ENCODE data around the gene HS2ST1. TPM values are rescaled to one million over a fixed set of nuclear protein-coding genes. Genes with fewer than 3 reads are reported as not detected.

HS2ST1 gene
- polyA plus RNA-seq, 2 of the 4 experiments (the other 2 are of a cell fraction): 15.7 to 26.7 TPM

GRCh38 chr1:87140831-87141540 is 226.6 kb downstream of the HS2ST1 start:
- no peak for ATAC-seq
- no peak overlapping the region for H3K27ac ChIP-seq
- WGBS (ENCODE audit: missing lambda C conversion rate): 73% methylated on average over 2 of the region's 2 CpGs
- H3K4me1 ChIP-seq: no peaks in the 10 kb centered on the region
- TF ChIP-seq HES2 (IDR thresholded peaks at IDR 0.05) (no peak), FOSL2 (IDR thresholded peaks at IDR 0.05) (no peak), FOSL2 (CRISPR knock-in tag; IDR thresholded peaks at IDR 0.05) (no peak), MYC (IDR thresholded peaks at IDR 0.05; ENCODE audit: borderline replicate concordance, low read length) (no peak), PBX3 (IDR thresholded peaks at IDR 0.05) (no peak), MAZ (IDR thresholded peaks at IDR 0.05; ENCODE audit: borderline replicate concordance, low read depth, low read length) (no peak)
- no peaks in the 10 kb centered on the region for H3K9me3 ChIP-seq
- no peak for FAIRE-seq
- CTCF ChIA-PET: interaction anchor here (0.6 kb wide), 1 partner anchor 151 kb away, joined by 3 read pairs; no protein-coding TSS in a partner anchor
- no peak overlapping the region for H3K4me2 ChIP-seq
- POLR2A ChIA-PET: no interaction called here
- peak in 1 of 2 experiments; percentile 12 for DNase-seq (ENCODE audit: low read depth in 1 of 2, low spot score in 1 of 2)
- no peak overlapping the region for H3K4me3 ChIP-seq

GRCh38 chr1:87141556-87141955 is 227.1 kb downstream of the HS2ST1 start:
- Histone ChIP-seq H3K4me1 (no peaks in the 10 kb centered on the region), H3K9me3 (no peaks in the 10 kb centered on the region), H3K4me2 (no peak overlapping the region), H3K4me3 (no peak overlapping the region), H3K27ac (no peak overlapping the region)
- DNase-seq (ENCODE audit: low read depth in 1 of 2, low spot score in 1 of 2) (no peak), FAIRE-seq (no peak), ATAC-seq (no peak)
- ChIA-PET CTCF (interaction anchor here (0.6 kb wide), 1 partner anchor 151 kb away, joined by 3 read pairs; no protein-coding TSS in a partner anchor), POLR2A (no interaction called here)
- no peak for TF ChIP-seq MAZ (IDR thresholded peaks at IDR 0.05; ENCODE audit: borderline replicate concordance, low read depth, low read length)
- TF ChIP-seq ZSCAN20 (CRISPR knock-in tag; IDR thresholded peaks at IDR 0.05): no peak
- TF ChIP-seq RCOR1 (IDR thresholded peaks at IDR 0.05; ENCODE audit: low read depth, low read length): no peak
- no peak for TF ChIP-seq POLR2A (IDR thresholded peaks at IDR 0.05; ENCODE audit: low read length)
- WGBS (ENCODE audit: missing lambda C conversion rate): 77% methylated on average over 8 of the region's 8 CpGs

- WGBS (ENCODE audit: missing lambda C conversion rate): 76% methylated on average over 3 of the region's 3 CpGs
Observed at GRCh38 chr1:87143413-87144135, 229.1 kb downstream of the HS2ST1 start.

GRCh38 chr1:87144316-87144895 is 230.0 kb downstream of the HS2ST1 start:
- Histone ChIP-seq H3K4me1 (no peaks in the 10 kb centered on the region), H3K27ac (no peak overlapping the region), H3K4me3 (no peak overlapping the region), H3K4me2 (no peak overlapping the region), H3K9me3 (no peaks in the 10 kb centered on the region)
- ChIA-PET POLR2A (no interaction called here), CTCF (no interaction called here)
- no peak for ATAC-seq
- no peak for DNase-seq (ENCODE audit: low read depth in 1 of 2, low spot score in 1 of 2)
- FAIRE-seq: no peak
- 67% methylated on average over 8 of the region's 8 CpGs for WGBS (ENCODE audit: missing lambda C conversion rate)
- no peak for TF ChIP-seq CHD4 (IDR thresholded peaks at IDR 0.05; ENCODE audit: borderline replicate concordance)
- no peak for TF ChIP-seq TFCP2L1 (CRISPR knock-in tag; IDR thresholded peaks at IDR 0.05)
- TF ChIP-seq CBX8 (IDR thresholded peaks at IDR 0.05): no peak
- no peak for TF ChIP-seq CBX2 (IDR thresholded peaks at IDR 0.05; ENCODE audit: borderline replicate concordance, low read depth)
- no peak for TF ChIP-seq REST (IDR thresholded peaks at IDR 0.05)
- no peak for TF ChIP-seq USF2 (IDR thresholded peaks at IDR 0.05)
- no peak for TF ChIP-seq CEBPB (IDR thresholded peaks at IDR 0.05)
- no peak for TF ChIP-seq RNF2 (IDR thresholded peaks at IDR 0.05; ENCODE audit: borderline replicate concordance, low read depth)
- no peak for TF ChIP-seq HES2 (IDR thresholded peaks at IDR 0.05)

More at GRCh38 chr1:87143413-87144135, 229.1 kb downstream of the HS2ST1 start:
- ChIA-PET CTCF (no interaction called here), POLR2A (no interaction called here)
- no peak overlapping the region for H3K4me2 ChIP-seq
- FAIRE-seq (no peak), DNase-seq (ENCODE audit: low read depth in 1 of 2, low spot score in 1 of 2) (no peak), ATAC-seq (no peak)
- no peaks in the 10 kb centered on the region for H3K9me3 ChIP-seq
- no peak overlapping the region for H3K27ac ChIP-seq
- no peak overlapping the region for H3K4me3 ChIP-seq
- TF ChIP-seq MAFK (IDR thresholded peaks at IDR 0.05; ENCODE audit: partially characterized antibody): no peak
- no peak for TF ChIP-seq PHF8 (IDR thresholded peaks at IDR 0.05; ENCODE audit: borderline replicate concordance, low read depth)
- TF ChIP-seq ZC3H11A (IDR thresholded peaks at IDR 0.05): no peak
- no peak for TF ChIP-seq PBX3 (IDR thresholded peaks at IDR 0.05)
- TF ChIP-seq RARB (CRISPR knock-in tag; IDR thresholded peaks at IDR 0.05): no peak
- H3K4me1 ChIP-seq: no peaks in the 10 kb centered on the region
